Thymus (tissue), 14 donors: Measurements from ENCODE around the gene ARHGAP18. TPM values are rescaled to one million over a fixed set of nuclear protein-coding genes. Genes with fewer than 3 reads are reported as not detected.

Experiments
- DNase-seq, 9 donors: peaks; one replicate each; pipeline ENCODE4 v3.0.0-alpha.2; 2013; ENCODE audit warnings: low spot score in 9 of 9, low read depth in 6 of 9, missing footprints in 1 of 9
- H3K27ac ChIP-seq, 2 donors: one replicate each; pipeline ENCODE4 v1.5.1; 2013; ENCODE audit warnings: control low read depth in 1 of 2, low read depth in 1 of 2, low read length in 1 of 2, mild to moderate bottlenecking in 1 of 2, moderate library complexity in 1 of 2
- H3K27me3 ChIP-seq, 2 donors: one replicate each; pipeline ENCODE4 v1.5.1; 2013; ENCODE audit warnings: low read length in 1 of 2; ENCODE audit not compliant: control insufficient read depth in 2 of 2, insufficient read depth in 1 of 2
- H3K36me3 ChIP-seq, 2 donors: one replicate each; pipeline ENCODE4 v1.5.1; 2013; ENCODE audit warnings: low read length in 1 of 2, mild to moderate bottlenecking in 1 of 2, moderate library complexity in 1 of 2; ENCODE audit not compliant: control insufficient read depth in 2 of 2, insufficient read depth in 2 of 2
- H3K4me1 ChIP-seq, 2 donors: one replicate each; pipeline ENCODE4 v1.5.1; 2013; ENCODE audit warnings: low read length in 2 of 2; ENCODE audit not compliant: control insufficient read depth in 2 of 2, insufficient read depth in 2 of 2
- H3K4me3 ChIP-seq, 2 donors: one replicate each; pipeline ENCODE4 v1.5.1; 2013; ENCODE audit warnings: low read length in 2 of 2, control low read depth in 1 of 2, mild to moderate bottlenecking in 1 of 2
- H3K9me3 ChIP-seq, 2 donors: one replicate each; pipeline ENCODE4 v1.5.1; 2013; ENCODE audit warnings: low read length in 1 of 2, mild to moderate bottlenecking in 1 of 2; ENCODE audit not compliant: control insufficient read depth in 2 of 2, insufficient read depth in 1 of 2
- WGBS: extraction: QIAGEN DNeasy Blood & Tissue Kit; methylation state at CpG from one replicate; pipeline ENCODE4 v1.1.7; 2013; 5-methylcytosine and 5-hydroxymethylcytosine counted together
- long read RNA-seq, 10 donors: transcript quantifications; one replicate each; lab custom pipeline, GENCODE V29; 2026
- polyA plus RNA-seq: library from polyadenylated mRNA; stranded (reverse); fragments of 200-250 nt; gene quantifications from one replicate; pipeline ENCODE4 v1.2.3, GENCODE V29; 2013
- total RNA-seq: library from RNA; stranded (reverse); fragments of 120-200 nt; gene quantifications from one replicate; pipeline ENCODE4 v1.2.4, GENCODE V29; 2013
- donor health status: healthy.

The ARHGAP18 gene
- total RNA-seq (11.8 TPM), polyA plus RNA-seq (8.2 TPM)
- long read RNA-seq, donor 1, result 0 reads
- long read RNA-seq, donor 2, result 0 reads
- long read RNA-seq, donor 3, full-length matches to known transcripts, result 1 of 1 reads
- long read RNA-seq, donor 3, partial matches to known transcripts, result 0 of 1 reads
- long read RNA-seq, donor 3, other reads (novel, unspliced or antisense), result 0 of 1 reads
- long read RNA-seq, donor 4, full-length matches to known transcripts, result 1 of 1 reads
- long read RNA-seq, donor 4, partial matches to known transcripts, result 0 of 1 reads
- long read RNA-seq, donor 4, other reads (novel, unspliced or antisense), result 0 of 1 reads
- long read RNA-seq, donor 5, full-length matches to known transcripts, result 1 of 1 reads
- long read RNA-seq, donor 5, partial matches to known transcripts, result 0 of 1 reads
- long read RNA-seq, donor 5, other reads (novel, unspliced or antisense), result 0 of 1 reads
- long read RNA-seq, donor 6, full-length matches to known transcripts, result 2 of 2 reads
- long read RNA-seq, donor 6, partial matches to known transcripts, result 0 of 2 reads
- long read RNA-seq, donor 6, other reads (novel, unspliced or antisense), result 0 of 2 reads
- long read RNA-seq, donor 7, full-length matches to known transcripts, result 3 of 3 reads
- long read RNA-seq, donor 7, partial matches to known transcripts, result 0 of 3 reads
- long read RNA-seq, donor 7, other reads (novel, unspliced or antisense), result 0 of 3 reads
- long read RNA-seq, donor 8, result 0 reads
- long read RNA-seq, donor 9, result 0 reads
- long read RNA-seq, donor 10, full-length matches to known transcripts, result 2 of 2 reads
- long read RNA-seq, donor 10, partial matches to known transcripts, result 0 of 2 reads
- long read RNA-seq, donor 10, other reads (novel, unspliced or antisense), result 0 of 2 reads

GRCh38 chr6:129709769-129710449, at the start of gene ARHGAP18:
Gene ARHGAP18, minus strand, starts transcription at chr6:129710177. Its CDS starts 41 bp downstream, at chr6:129710136.
- Histone ChIP-seq H3K27ac (peak within 1 kb of the TSS; percentile 64 to 80), H3K36me3 (no peaks in the 10 kb centered on the region), H3K27me3 (no peaks in the 10 kb centered on the region), H3K4me1 (peaks cover 8 to 15% of the 10 kb centered on the region in 2 donors), H3K4me3 (peak within 1 kb of the TSS; percentile 61 to 67), H3K9me3 (peaks cover 0 to 2% of the 10 kb centered on the region in 2 donors)
- WGBS, result under 1% methylated on average over 23 of the region's 23 CpGs
- peak in 8 of 9 donors; percentile 30 to 80 (median 54) for DNase-seq

GRCh38 chr6:129755787-129756186, 45.8 kb upstream of the ARHGAP18 start:
- H3K27me3 ChIP-seq, result no peaks in the 10 kb centered on the region
- H3K4me3 ChIP-seq, result no peak overlapping the region
- DNase-seq, result no peak
- no peaks in the 10 kb centered on the region for H3K9me3 ChIP-seq
- H3K27ac ChIP-seq, result no peak overlapping the region
- no peaks in the 10 kb centered on the region for H3K36me3 ChIP-seq
- 96% methylated on average over 1 of the region's 1 CpG for WGBS
- H3K4me1 ChIP-seq, result no peaks in the 10 kb centered on the region

- peaks cover 2 to 6% of the 10 kb centered on the region in 2 donors for H3K4me1 ChIP-seq
- no peaks in the 10 kb centered on the region for H3K36me3 ChIP-seq
- no peaks in the 10 kb centered on the region for H3K27me3 ChIP-seq
- H3K9me3 ChIP-seq, result no peaks in the 10 kb centered on the region
- H3K4me3 ChIP-seq, result no peak overlapping the region
- H3K27ac ChIP-seq, result no peak overlapping the region
- DNase-seq, result no peak
- 97% methylated on average over 2 of the region's 2 CpGs for WGBS
Measured at GRCh38 chr6:129754750-129755149, 44.8 kb upstream of the ARHGAP18 start.

- no peaks in the 10 kb centered on the region for H3K36me3 ChIP-seq
- peaks cover 3 to 16% of the 10 kb centered on the region in 2 donors for H3K4me1 ChIP-seq
- no peak overlapping the region for H3K4me3 ChIP-seq
- DNase-seq, result no peak
- no peaks in the 10 kb centered on the region for H3K9me3 ChIP-seq
- no peaks in the 10 kb centered on the region for H3K27me3 ChIP-seq
- 95% methylated on average over 2 of the region's 2 CpGs for WGBS
- H3K27ac ChIP-seq, result no peak overlapping the region
Measured at GRCh38 chr6:129753422-129753821, 43.4 kb upstream of the ARHGAP18 start.

- H3K27ac ChIP-seq, result no peak overlapping the region
Measured at GRCh38 chr6:129751384-129751783, 41.4 kb upstream of the ARHGAP18 start.

GRCh38 chr6:129750360-129750759, 40.4 kb upstream of the ARHGAP18 start:
- Histone ChIP-seq H3K27me3 (no peaks in the 10 kb centered on the region), H3K9me3 (no peaks in the 10 kb centered on the region), H3K27ac (no peak overlapping the region), H3K4me1 (peaks cover 6 to 19% of the 10 kb centered on the region in 2 donors), H3K4me3 (no peak overlapping the region), H3K36me3 (no peaks in the 10 kb centered on the region)
- DNase-seq, result no peak
- 49% methylated on average over 2 of the region's 2 CpGs for WGBS

More at GRCh38 chr6:129751384-129751783, 41.4 kb upstream of the ARHGAP18 start:
- DNase-seq, result no peak
- H3K27me3 ChIP-seq, result no peaks in the 10 kb centered on the region
- no peaks in the 10 kb centered on the region for H3K9me3 ChIP-seq
- H3K4me3 ChIP-seq, result no peak overlapping the region
- H3K4me1 ChIP-seq, result peaks cover 6 to 19% of the 10 kb centered on the region in 2 donors
- no peaks in the 10 kb centered on the region for H3K36me3 ChIP-seq
- WGBS, result 95% methylated on average over 1 of the region's 1 CpG

GRCh38 chr6:129749749-129750120, 39.8 kb upstream of the ARHGAP18 start:
- peaks cover 6 to 19% of the 10 kb centered on the region in 2 donors for H3K4me1 ChIP-seq
- H3K9me3 ChIP-seq, result no peaks in the 10 kb centered on the region
- H3K27me3 ChIP-seq, result no peaks in the 10 kb centered on the region
- 13% methylated on average over 4 of the region's 4 CpGs for WGBS
- DNase-seq, result peak in 5 of 9 donors; percentile 28 to 70 (median 42)
- peak overlapping the region in 1 of 2 donors; percentile 22 for H3K27ac ChIP-seq
- H3K4me3 ChIP-seq, result no peak overlapping the region
- H3K36me3 ChIP-seq, result no peaks in the 10 kb centered on the region

- H3K9me3 ChIP-seq, result no peaks in the 10 kb centered on the region
- 80% methylated on average over 7 of the region's 7 CpGs for WGBS
- H3K27ac ChIP-seq, result peak overlapping the region in 1 of 2 donors; percentile 22
- no peaks in the 10 kb centered on the region for H3K36me3 ChIP-seq
- DNase-seq, result peak in 1 of 9 donors; percentile 26
- peaks cover 6 to 19% of the 10 kb centered on the region in 2 donors for H3K4me1 ChIP-seq
- H3K27me3 ChIP-seq, result no peaks in the 10 kb centered on the region
- H3K4me3 ChIP-seq, result no peak overlapping the region
Measured at GRCh38 chr6:129748901-129749748, 39.1 kb upstream of the ARHGAP18 start.
